ENCODE data around the gene DNAJC16. TPM values are rescaled to one million over a fixed set of nuclear protein-coding genes. Genes with fewer than 3 reads are reported as not detected.
"Not testable (repeated sequence)": the region's sequence is repeated elsewhere in the genome, so short reads cannot be mapped to it uniquely, and the experiment has no call there.

The DNAJC16 gene
- total RNA-seq, 1 donor from 2014 or later: 23.5 TPM

- Histone ChIP-seq H3K4me1 (no peaks in the 10 kb centered on the region), H3K9me3 (no peaks in the 10 kb centered on the region), H3K36me3 (no peaks in the 10 kb centered on the region), H3K27ac (no peak overlapping the region), H3K27me3 (no peaks in the 10 kb centered on the region), H3K4me3 (no peak overlapping the region)
- ATAC-seq (no peak), DNase-seq (no peak)
- TF ChIP-seq CTCF (IDR thresholded peaks at IDR 0.05): no peak
- intact Hi-C loops (cut with DNase I): no loop called here
Measured at GRCh38 chr1:15483971-15484370, 42.7 kb upstream of the DNAJC16 start.

GRCh38 chr1:15484443-15484842 lies 42.2 kb upstream of the DNAJC16 start:
- ATAC-seq; H3K4me3 ChIP-seq; H3K27ac ChIP-seq; H3K4me1 ChIP-seq; intact Hi-C loops (cut with DNase I); H3K9me3 ChIP-seq; H3K36me3 ChIP-seq; DNase-seq; H3K27me3 ChIP-seq: not testable (repeated sequence)

- no peak overlapping the region for H3K27ac ChIP-seq
- no peak for TF ChIP-seq CTCF (IDR thresholded peaks at IDR 0.05)
- no peak for ATAC-seq
Measured at GRCh38 chr1:15485636-15486035, 41.0 kb upstream of the DNAJC16 start.

GRCh38 chr1:15486844-15487610 lies 39.6 kb upstream of the DNAJC16 start:
- ATAC-seq; H3K4me1 ChIP-seq; H3K36me3 ChIP-seq; H3K4me3 ChIP-seq; H3K9me3 ChIP-seq; intact Hi-C loops (cut with DNase I); H3K27ac ChIP-seq; H3K27me3 ChIP-seq; DNase-seq: not testable (repeated sequence)

More at GRCh38 chr1:15485636-15486035, 41.0 kb upstream of the DNAJC16 start:
- H3K27me3 ChIP-seq: no peaks in the 10 kb centered on the region
- intact Hi-C loops (cut with DNase I): no loop called here
- no peaks in the 10 kb centered on the region for H3K4me1 ChIP-seq
- no peak overlapping the region for H3K4me3 ChIP-seq
- no peaks in the 10 kb centered on the region for H3K36me3 ChIP-seq
- no peak for DNase-seq
- H3K9me3 ChIP-seq: no peaks in the 10 kb centered on the region

- ATAC-seq: no peak
- H3K36me3 ChIP-seq: peaks cover 16% of the 10 kb centered on the region
Measured at GRCh38 chr1:15488371-15488770, 38.3 kb upstream of the DNAJC16 start.

GRCh38 chr1:15489052-15489736 lies 37.5 kb upstream of the DNAJC16 start:
- TF ChIP-seq CTCF (IDR thresholded peaks at IDR 0.05): no peak
- H3K9me3 ChIP-seq: no peaks in the 10 kb centered on the region
- no peaks in the 10 kb centered on the region for H3K27me3 ChIP-seq
- DNase-seq: no peak
- no peak overlapping the region for H3K4me3 ChIP-seq
- intact Hi-C loops (cut with DNase I): no loop called here
- no peak overlapping the region for H3K27ac ChIP-seq
- H3K36me3 ChIP-seq: peaks cover 24% of the 10 kb centered on the region
- H3K4me1 ChIP-seq: no peaks in the 10 kb centered on the region
- peak; percentile 12 for ATAC-seq

More at GRCh38 chr1:15488371-15488770, 38.3 kb upstream of the DNAJC16 start:
- Histone ChIP-seq H3K27ac (no peak overlapping the region), H3K27me3 (no peaks in the 10 kb centered on the region), H3K4me3 (no peak overlapping the region), H3K4me1 (no peaks in the 10 kb centered on the region), H3K9me3 (no peaks in the 10 kb centered on the region)
- intact Hi-C loops (cut with DNase I): no loop called here
- DNase-seq: no peak
- TF ChIP-seq CTCF (IDR thresholded peaks at IDR 0.05): no peak

GRCh38 chr1:15491010-15491409 lies 35.6 kb upstream of the DNAJC16 start:
- H3K9me3 ChIP-seq; DNase-seq; H3K4me3 ChIP-seq; intact Hi-C loops (cut with DNase I); H3K27ac ChIP-seq; H3K27me3 ChIP-seq; H3K4me1 ChIP-seq; ATAC-seq: not testable (repeated sequence)
- H3K36me3 ChIP-seq: peaks cover 35% of the 10 kb centered on the region
